GM18867 (cell line): ENCODE measurements around the gene SYNE2.
"Not testable (repeated sequence)": the region's sequence is repeated elsewhere in the genome, so short reads cannot be mapped to it uniquely, and the experiment has no call there.

ENCODE experiments used
- ATAC-seq: cut with Tn5 transposase; IDR thresholded peaks from one replicate; pipeline ENCODE4 v1.9.1; 2021; ENCODE audit warnings: mild to moderate bottlenecking, moderate library complexity; ENCODE audit not compliant: unreplicated experiment

SYNE2 gene

GRCh38 chr14:64186231-64187129 is 333.7 kb downstream of the SYNE2 start:
- no peak for ATAC-seq

GRCh38 chr14:64187331-64187730 is 334.5 kb downstream of the SYNE2 start:
- ATAC-seq = no peak

- no peak for ATAC-seq
Measured at GRCh38 chr14:64190974-64191502, 338.2 kb downstream of the SYNE2 start.

- no peak for ATAC-seq
Measured at GRCh38 chr14:64191756-64192155, 339.0 kb downstream of the SYNE2 start.

- no peak for ATAC-seq
Measured at GRCh38 chr14:64193821-64194220, 341.0 kb downstream of the SYNE2 start.

GRCh38 chr14:64194404-64194803 is 341.6 kb downstream of the SYNE2 start:
- ATAC-seq = no peak

- no peak for ATAC-seq
Measured at GRCh38 chr14:64195199-64195598, 342.4 kb downstream of the SYNE2 start.

GRCh38 chr14:64196056-64196455 is 343.3 kb downstream of the SYNE2 start:
- no peak for ATAC-seq

GRCh38 chr14:64196814-64197411 is 344.1 kb downstream of the SYNE2 start:
- ATAC-seq = no peak

- ATAC-seq = no peak
Measured at GRCh38 chr14:64197996-64198395, 345.2 kb downstream of the SYNE2 start.

GRCh38 chr14:64198486-64198885 is 345.7 kb downstream of the SYNE2 start:
- no peak for ATAC-seq

GRCh38 chr14:64200170-64200569 is 347.4 kb downstream of the SYNE2 start:
- no peak for ATAC-seq

- ATAC-seq = no peak
Measured at GRCh38 chr14:64201296-64201695, 348.5 kb downstream of the SYNE2 start.

- no peak for ATAC-seq
Measured at GRCh38 chr14:64201921-64202545, 349.2 kb downstream of the SYNE2 start.

GRCh38 chr14:64202716-64203115 is 349.9 kb downstream of the SYNE2 start:
- ATAC-seq = no peak

- ATAC-seq = no peak
Measured at GRCh38 chr14:64203366-64204006, 350.7 kb downstream of the SYNE2 start.

GRCh38 chr14:64208261-64208660 is 355.5 kb downstream of the SYNE2 start:
- ATAC-seq = no peak

- ATAC-seq = no peak
Measured at GRCh38 chr14:64208981-64209380, 356.2 kb downstream of the SYNE2 start.

GRCh38 chr14:64209444-64210131 is 356.8 kb downstream of the SYNE2 start:
- ATAC-seq = peak; percentile 53

GRCh38 chr14:64210216-64210615 is 357.4 kb downstream of the SYNE2 start:
- ATAC-seq = no peak

- not testable (repeated sequence) for ATAC-seq
Measured at GRCh38 chr14:64210912-64211311, 358.1 kb downstream of the SYNE2 start.
